Measurements from ENCODE around the gene APOL1.

- TF ChIP-seq POLR2A (IDR thresholded peaks at IDR 0.05) (no peak), CTCF (IDR thresholded peaks at IDR 0.05) (no peak)
Measured at GRCh38 chr22:36303115-36303467, 50.2 kb downstream of the APOL1 start.
